Caki2 (cell line): Measurements from ENCODE around the gene SCAF1. TPM values are rescaled to one million over a fixed set of nuclear protein-coding genes. Genes with fewer than 3 reads are reported as not detected.

Experiments used
- DNase-seq: peaks from one replicate; pipeline ENCODE4 v3.0.0-alpha.2; 2015; ENCODE audit warnings: low read depth
- in situ Hi-C: cut with HindIII; loops from 2 replicates; pipeline ENCODE4 v1.10.0; 2016; ENCODE audit warnings: low sequenced_read_pairs, low pct_unique_long_range_greater_than_20kb, mixed read lengths
- total RNA-seq: library from RNA; depleted of rRNA; stranded (reverse); fragments of >200 nt; shearing (Covaris generic); gene quantifications from 2 replicates; pipeline ENCODE4 v1.2.3, GENCODE V29; 2014; ENCODE audit warnings: low replicate concordance; rRNA removed

SCAF1 gene
- total RNA-seq, 1 experiment from 2014 or later = 28.2 TPM

DNA sequence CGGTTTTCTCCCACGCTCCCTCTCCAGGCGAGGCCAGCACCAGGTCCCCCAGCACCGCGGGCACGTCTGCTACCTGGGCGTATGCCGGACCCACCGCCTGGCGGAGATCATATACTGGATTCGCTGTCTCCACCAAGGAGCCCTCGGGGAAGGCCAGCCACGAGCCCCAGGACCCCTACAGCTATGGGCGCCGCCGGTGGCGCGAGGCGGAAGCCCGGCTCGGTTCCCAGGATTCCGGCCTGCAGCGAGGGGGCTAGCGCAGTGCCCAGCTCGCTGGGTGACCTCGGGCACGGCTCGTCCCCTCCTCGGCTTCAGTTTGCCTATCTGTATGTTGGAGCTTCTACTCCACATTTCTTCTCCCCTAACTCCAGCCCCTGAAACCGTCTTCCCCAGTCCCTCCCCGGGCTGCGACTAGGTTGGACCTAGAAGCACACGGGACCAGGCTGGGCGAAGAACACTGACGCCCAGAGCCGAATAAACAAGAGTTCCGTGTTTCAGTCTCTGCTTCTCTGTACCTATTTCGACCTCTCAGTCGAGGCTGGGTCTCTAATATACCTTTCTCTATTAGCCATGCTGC lies 48.2 kb downstream of the SCAF1 start:
- in situ Hi-C loops = no loop called here
- DNase-seq = no peak

DNA sequence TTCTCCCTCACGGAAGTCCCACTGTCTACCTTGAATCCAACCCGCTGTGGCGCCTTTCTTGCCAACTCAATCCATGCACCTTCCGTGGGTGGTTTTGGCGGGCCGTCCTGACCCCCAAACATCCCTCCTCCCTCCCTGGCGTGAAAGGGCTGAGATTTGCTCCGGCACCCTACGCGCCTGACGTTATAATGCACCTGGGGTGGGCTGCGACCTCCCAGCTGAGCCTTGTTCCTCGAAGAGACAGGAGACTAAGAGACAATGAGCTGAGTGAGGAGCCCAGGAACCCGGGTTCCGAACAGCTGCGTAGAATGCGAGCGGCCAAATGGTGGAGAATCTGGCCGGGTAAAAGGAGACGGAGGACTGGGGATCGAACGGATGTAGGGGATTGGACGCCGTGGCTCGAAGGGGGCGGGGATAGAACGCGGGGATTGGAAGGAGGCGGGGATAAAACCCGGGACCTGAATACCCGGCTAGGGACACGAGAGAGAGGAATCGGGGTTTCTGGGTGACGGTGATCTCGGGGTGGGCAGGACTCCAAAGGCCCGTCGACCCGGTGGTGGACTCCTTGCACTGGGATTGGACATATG lies 48.7 kb downstream of the SCAF1 start, which contains the start of gene CPT1C:
Gene CPT1C, plus strand, starts transcription at position 461 of the 587 bp plus-strand sequence. CDS start 1,137 bp downstream, outside the sequence.
- DNase-seq = no peak
- in situ Hi-C loops = no loop called here

DNA sequence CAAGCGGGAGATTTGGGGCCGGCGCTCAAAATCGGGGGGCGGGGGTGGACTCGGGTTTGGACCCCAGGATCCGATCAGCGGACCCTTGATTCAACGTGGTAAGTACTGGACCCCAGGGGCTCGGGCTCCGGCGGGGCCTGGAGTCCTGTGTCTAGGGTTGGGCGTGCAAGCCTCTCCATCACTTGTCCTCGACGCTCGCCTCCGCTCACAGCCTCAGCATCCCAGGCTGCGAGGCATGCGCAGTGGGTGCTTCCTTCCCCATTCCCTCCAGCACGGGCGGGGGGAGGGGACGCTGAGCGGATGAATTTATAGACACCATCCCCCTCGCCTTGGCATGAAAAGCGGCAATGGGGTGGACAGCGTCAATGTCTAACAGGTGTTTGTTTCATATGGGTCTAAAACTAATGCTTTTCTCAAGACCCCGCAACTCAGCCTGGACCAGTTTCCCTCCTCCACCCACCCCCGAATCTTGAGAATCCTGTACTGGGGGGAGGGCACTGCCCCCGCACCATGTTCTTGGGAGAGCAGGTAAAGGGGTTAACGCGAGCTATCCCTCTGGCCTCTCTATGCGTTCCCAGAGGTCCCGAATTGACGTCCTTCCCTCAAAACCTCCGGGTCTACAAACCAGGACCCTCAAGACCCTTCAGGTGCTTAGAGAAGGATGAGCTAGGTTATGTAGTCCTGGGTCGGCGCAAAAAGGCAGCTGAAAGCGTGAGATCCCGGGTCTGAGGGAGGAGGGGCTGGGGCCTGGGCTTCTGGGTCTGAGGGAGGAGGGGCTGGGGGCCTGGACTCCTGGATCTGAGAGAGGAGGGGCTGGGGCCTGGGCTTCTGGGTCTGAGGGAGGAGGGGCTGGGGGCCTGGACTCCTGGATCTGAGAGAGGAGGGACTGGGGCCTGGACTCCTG lies 49.5 kb downstream of the SCAF1 start:
- in situ Hi-C loops = no loop called here

DNA sequence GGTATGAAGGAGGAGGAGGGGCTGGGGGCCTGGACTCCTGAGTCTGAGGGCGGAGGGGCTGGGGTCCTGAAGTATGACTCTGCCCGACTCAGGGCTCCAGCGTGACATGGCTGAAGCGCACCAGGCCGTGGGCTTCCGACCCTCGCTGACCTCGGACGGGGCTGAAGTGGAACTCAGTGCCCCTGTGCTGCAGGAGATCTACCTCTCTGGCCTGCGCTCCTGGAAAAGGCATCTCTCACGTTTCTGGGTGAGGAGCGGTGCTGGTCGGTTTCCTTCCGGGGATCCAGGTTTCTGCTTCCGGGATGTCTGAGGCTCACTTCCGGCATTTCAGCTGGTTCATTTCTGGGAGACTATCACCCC lies 50.1 kb downstream of the SCAF1 start:
- in situ Hi-C loops = no loop called here
- DNase-seq = no peak

More for the DNA sequence above, 49.5 kb downstream of the SCAF1 start:
- DNase-seq = no peak

DNA sequence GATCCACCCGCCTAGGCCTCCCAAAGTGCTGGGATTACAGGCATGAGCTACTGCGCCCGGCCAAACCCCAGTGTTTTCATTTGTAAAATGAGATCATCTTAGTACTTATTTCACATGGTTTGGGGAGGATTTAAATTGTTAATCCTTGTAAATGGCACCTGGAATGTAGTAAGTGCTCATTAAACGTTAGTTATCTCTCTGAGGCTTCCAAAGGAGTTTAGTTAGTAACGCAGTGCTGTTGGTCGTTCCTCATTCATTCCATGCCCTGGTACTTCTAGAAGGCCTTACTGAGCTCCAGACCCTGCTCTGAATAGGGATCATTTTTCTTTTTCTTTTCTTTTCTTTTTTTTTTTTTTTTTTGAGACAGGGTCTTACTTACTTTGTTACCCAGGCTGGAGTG lies 54.1 kb downstream of the SCAF1 start:
- in situ Hi-C loops = no loop called here

DNA sequence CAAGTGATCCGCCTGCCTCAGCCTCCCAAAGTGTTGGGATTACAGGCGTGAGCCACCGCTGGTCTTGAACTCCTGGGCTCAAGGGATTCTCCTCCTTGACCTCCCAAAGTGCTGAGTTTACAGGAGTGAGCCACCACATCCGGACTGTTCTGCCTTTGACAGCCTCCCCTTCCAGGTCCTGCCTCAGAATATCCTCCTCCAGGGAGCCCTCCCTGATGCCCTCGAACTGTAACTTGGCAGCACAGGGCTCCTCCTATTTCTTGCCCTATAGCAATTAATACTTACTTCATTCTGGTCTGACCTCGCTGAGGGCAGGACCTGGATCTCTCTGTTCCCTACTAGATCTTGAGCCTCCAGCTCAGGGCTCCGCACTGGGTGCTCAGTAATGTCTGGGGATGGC lies 54.9 kb downstream of the SCAF1 start:
- no peak for DNase-seq

More for the DNA sequence above, 54.1 kb downstream of the SCAF1 start:
- no peak for DNase-seq

DNA sequence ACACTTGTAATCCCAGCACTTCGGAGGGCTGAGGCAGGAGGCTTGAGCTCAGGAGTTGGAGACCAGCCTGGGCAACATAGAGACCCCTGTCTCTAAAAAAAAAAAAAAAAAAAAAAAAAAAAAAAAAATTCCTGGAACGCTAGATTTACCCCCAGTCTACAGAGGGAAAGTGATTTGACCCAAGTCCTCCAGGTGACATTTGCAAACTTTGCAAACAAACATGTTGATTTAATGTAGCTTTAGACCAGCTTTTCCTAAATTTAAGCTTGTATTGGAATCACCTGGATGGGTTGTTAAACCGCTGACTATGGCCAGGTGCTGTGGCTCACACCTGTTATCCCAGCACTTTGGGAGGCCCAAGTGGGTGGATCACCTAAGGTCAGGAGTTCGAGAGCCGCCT lies 57.4 kb downstream of the SCAF1 start:
- DNase-seq = no peak

More for the DNA sequence above, 54.9 kb downstream of the SCAF1 start:
- in situ Hi-C loops = no loop called here

DNA sequence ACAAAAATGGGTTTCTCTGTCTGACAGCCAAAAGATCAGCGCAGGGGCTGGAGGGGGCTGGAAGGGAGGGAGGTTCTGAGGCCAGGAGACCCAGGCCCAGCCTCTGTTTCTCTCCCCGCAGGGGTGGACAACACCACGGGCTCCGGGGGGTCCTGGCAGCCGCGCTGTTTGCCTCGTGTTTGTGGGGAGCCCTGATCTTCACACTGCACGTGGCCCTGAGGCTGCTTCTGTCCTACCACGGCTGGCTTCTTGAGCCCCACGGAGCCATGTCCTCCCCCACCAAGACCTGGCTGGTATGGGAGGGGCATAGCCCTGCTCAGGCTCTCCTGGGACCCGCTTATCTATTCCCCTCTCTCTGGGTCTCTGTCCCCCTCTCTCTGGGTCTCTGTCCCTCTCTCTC lies 58.6 kb downstream of the SCAF1 start:
- in situ Hi-C loops = no loop called here
- DNase-seq = no peak

More for the DNA sequence above, 57.4 kb downstream of the SCAF1 start:
- in situ Hi-C loops = no loop called here

DNA sequence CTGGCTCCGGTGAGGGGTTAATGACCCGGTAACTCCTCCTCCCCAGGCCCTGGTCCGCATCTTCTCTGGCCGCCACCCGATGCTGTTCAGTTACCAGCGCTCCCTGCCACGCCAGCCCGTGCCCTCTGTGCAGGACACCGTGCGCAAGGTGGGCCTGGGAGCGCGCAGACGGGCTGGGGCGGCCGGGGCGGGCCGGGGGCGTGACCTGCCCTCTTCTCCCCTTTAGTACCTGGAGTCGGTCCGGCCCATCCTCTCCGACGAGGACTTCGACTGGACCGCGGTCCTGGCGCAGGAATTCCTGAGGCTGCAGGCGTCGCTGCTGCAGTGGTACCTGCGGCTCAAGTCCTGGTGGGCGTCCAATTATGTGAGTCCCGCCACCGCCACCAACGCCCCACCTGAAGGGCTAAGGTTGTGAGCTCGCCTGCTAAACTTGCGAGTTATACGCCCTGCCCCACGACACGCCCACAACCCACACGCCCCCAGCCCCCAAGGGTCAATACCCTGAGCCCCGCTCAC lies 59.3 kb downstream of the SCAF1 start:
- no peak for DNase-seq
- in situ Hi-C loops = no loop called here

DNA sequence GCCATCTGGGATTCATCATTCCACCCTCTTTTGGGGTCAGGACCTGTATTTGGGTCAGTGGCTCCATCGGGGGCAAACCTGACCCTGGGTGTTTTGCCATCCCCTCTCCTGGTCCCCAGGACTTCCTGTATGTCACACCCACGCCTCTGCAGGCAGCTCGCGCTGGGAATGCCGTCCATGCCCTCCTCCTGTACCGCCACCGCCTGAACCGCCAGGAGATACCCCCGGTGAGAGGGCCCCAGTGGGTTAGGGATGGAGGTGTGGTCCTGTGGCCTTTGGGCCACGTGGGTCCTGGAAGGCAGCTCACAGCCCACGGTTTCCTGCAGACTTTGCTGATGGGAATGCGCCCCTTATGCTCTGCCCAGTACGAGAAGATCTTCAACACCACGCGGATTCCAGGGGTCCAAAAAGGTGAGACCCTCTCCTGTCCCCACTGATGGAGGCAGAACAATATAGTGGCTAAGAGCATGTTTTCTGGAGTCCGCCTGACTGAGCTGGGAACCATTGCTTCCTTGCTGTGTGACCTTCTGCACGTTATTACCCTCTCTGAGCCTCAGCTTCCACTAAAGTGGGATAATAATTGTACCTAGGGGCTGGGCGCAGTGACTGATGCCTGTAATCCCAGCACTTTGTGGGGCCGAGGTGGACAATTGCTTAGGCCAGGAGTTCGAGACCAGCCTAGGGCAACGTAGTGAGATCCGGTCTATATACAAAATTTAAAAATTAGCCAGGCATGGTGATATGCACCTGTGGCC lies 63.1 kb downstream of the SCAF1 start:
- no peak for DNase-seq
- in situ Hi-C loops = no loop called here

DNA sequence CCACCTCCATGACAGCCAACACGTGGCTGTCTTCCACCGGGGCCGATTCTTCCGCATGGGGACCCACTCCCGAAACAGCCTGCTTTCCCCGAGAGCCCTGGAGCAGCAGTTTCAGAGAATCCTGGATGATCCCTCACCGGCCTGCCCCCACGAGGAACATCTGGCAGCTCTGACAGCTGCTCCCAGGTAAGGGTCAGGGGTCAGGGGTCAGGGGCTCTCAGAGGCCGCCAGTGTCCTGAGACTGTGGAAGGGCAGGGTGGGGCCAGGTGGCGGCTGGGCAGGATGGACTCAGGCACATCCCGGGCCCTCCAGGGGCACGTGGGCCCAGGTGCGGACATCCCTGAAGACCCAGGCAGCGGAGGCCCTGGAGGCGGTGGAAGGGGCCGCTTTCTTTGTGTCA lies 63.9 kb downstream of the SCAF1 start:
- in situ Hi-C loops = no loop called here

More for the DNA sequence above, 63.9 kb downstream of the SCAF1 start:
- DNase-seq = no peak

Other genes with a start within 250 kb of the SCAF1 start
- not detected in 2 replicates for gene PTH2, start 218.8 kb upstream of the SCAF1 start, total RNA-seq
- gene GFY, start 216.8 kb upstream of the SCAF1 start, total RNA-seq = not detected in 2 replicates
- not detected in 2 replicates for gene SLC17A7, start 200.7 kb upstream of the SCAF1 start, total RNA-seq
- 142 and 146 TPM in 2 replicates for gene PIH1D1, start 190.4 kb upstream of the SCAF1 start, total RNA-seq
- 83.2 and 88.7 TPM in 2 replicates for gene ALDH16A1, start 189.0 kb upstream of the SCAF1 start, total RNA-seq
- 0.35 and 0.71 TPM in 2 replicates for gene FLT3LG, start 168.0 kb upstream of the SCAF1 start, total RNA-seq
- 2,724 and 3,070 TPM in 2 replicates for gene RPL13A, start 154.6 kb upstream of the SCAF1 start, total RNA-seq
- gene RPS11, start 145.8 kb upstream of the SCAF1 start, total RNA-seq = 2,936 and 3,126 TPM in 2 replicates
- 75.4 and 121 TPM in 2 replicates for gene FCGRT, start 129.5 kb upstream of the SCAF1 start, total RNA-seq
- gene RCN3, start 114.2 kb upstream of the SCAF1 start, total RNA-seq = 0.27 and 0.52 TPM in 2 replicates
- 172 and 190 TPM in 2 replicates for gene NOSIP, start 61.7 kb upstream of the SCAF1 start, total RNA-seq
- gene PRRG2, start 60.9 kb upstream of the SCAF1 start, total RNA-seq = 9.5 TPM in 1 of 2 replicates, not detected in the other
- gene PRR12, start 51.0 kb upstream of the SCAF1 start, total RNA-seq = 1.3 and 2.3 TPM in 2 replicates
- gene RRAS, start 2.1 kb upstream of the SCAF1 start, total RNA-seq = 140 and 190 TPM in 2 replicates
- 116 and 227 TPM in 2 replicates for gene IRF3, start 23.6 kb downstream of the SCAF1 start, total RNA-seq
- 3.0 TPM in 1 of 2 replicates, not detected in the other for gene BCL2L12, start 23.7 kb downstream of the SCAF1 start, total RNA-seq
- gene PRMT1, start 35.1 kb downstream of the SCAF1 start, total RNA-seq = 432 and 563 TPM in 2 replicates
- 1.1 and 3.2 TPM in 2 replicates for gene ADM5, start 47.4 kb downstream of the SCAF1 start, total RNA-seq
- gene CPT1C, start 48.9 kb downstream of the SCAF1 start, total RNA-seq = 21.2 and 26.7 TPM in 2 replicates
- not detected in 2 replicates for gene TSKS, start 121.1 kb downstream of the SCAF1 start, total RNA-seq
- 290 and 317 TPM in 2 replicates for gene AP2A1, start 124.8 kb downstream of the SCAF1 start, total RNA-seq
- gene FUZ, start 171.1 kb downstream of the SCAF1 start, total RNA-seq = 50.1 and 84.7 TPM in 2 replicates
- 27.0 and 34.7 TPM in 2 replicates for gene MED25, start 176.1 kb downstream of the SCAF1 start, total RNA-seq
- 126 and 143 TPM in 2 replicates for gene PTOV1, start 208.9 kb downstream of the SCAF1 start, total RNA-seq
- 61.9 and 99.6 TPM in 2 replicates for gene PNKP, start 225.4 kb downstream of the SCAF1 start, total RNA-seq
- 8.0 and 12.9 TPM in 2 replicates for gene AKT1S1, start 235.1 kb downstream of the SCAF1 start, total RNA-seq
- 7.1 and 7.8 TPM in 2 replicates for gene TBC1D17, start 235.5 kb downstream of the SCAF1 start, total RNA-seq